Stimulated activated memory B cell treated with anti-CD40 and anti-IgM and Interleukin-4, amounts not matched to agents 10 μg/mL and 1 μg/mL and 100 μg/mL, for 72 hours (primary cell): ENCODE measurements around the gene IL25.
"Not testable (repeated sequence)": the region's sequence is repeated elsewhere in the genome, so short reads cannot be mapped to it uniquely, and the experiment has no call there.

ENCODE experiments used
- ATAC-seq: fragments of 150-1000 bp; cut with Tn5 transposase; 2 replicates; pipeline ENCODE4 v1.10.0; 2021
- H3K27ac Mint-ChIP-seq: one replicate; pipeline ENCODE4 v1.8.0; 2022; ENCODE audit warnings: mild to moderate bottlenecking, mixed read lengths
- H3K27me3 Mint-ChIP-seq: one replicate; pipeline ENCODE4 v1.8.0; 2022; ENCODE audit warnings: mixed read lengths
- H3K36me3 Mint-ChIP-seq: one replicate; pipeline ENCODE4 v1.8.0; 2022; ENCODE audit warnings: mixed read lengths
- H3K4me1 Mint-ChIP-seq: one replicate; pipeline ENCODE4 v1.8.0; 2022; ENCODE audit warnings: mixed read lengths
- H3K4me3 Mint-ChIP-seq: one replicate; pipeline ENCODE4 v1.8.0; 2022; ENCODE audit warnings: mild to moderate bottlenecking, moderate library complexity, mixed read lengths
- H3K9me3 Mint-ChIP-seq: one replicate; pipeline ENCODE4 v1.8.0; 2022; ENCODE audit warnings: mixed read lengths

IL25 gene

DNA sequence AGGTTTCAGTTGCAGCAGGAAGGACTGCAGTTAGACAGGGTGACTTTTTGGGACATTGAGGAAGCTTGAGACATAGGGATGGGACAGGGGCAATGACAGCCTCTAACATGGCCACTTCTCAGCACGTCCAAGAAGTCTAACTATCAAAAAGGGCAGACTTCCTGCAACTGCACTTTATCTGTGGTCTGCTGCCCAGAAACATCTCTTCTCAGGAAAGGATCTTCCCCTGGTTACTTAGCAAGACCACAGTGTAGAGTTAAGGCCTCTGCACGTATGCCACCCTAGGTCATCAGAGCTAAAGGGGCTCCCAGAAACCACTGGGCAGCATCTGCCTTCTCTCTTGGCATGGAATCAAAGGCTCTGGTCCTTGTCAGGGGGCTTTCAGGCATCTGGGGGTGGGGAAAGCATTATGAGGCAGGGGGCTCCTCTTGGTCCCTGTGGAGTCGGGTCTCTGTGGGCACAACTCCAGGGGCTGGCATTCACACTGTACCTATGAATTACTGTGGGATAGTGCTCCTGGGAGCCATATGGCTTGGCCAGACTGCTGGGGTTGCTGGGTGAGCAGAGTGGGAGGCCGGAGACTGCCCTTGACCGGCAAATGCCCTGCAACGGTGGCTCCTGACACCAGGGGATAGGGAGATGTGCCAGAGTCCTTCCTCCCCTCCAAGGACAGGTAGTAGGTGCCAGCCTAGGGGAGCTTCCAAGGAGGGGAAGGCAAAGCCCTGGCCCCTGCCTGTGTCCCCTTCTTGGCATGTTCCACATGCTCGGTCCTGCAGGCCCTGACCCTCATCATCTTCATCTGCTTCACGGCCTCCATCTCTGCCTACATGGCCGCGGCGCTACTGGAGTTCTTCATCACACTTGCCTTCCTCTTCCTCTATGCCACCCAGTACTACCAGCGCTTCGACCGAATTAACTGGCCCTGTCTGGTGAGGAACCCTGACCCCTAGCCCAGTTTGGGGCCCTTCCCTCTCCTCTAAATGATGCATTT, 5.3 kb downstream of the IL25 start:
- no peak overlapping the region for H3K4me3 Mint-ChIP-seq
- no peaks in the 10 kb centered on the region for H3K9me3 Mint-ChIP-seq
- H3K27ac Mint-ChIP-seq, result no peak overlapping the region
- no peaks in the 10 kb centered on the region for H3K36me3 Mint-ChIP-seq
- ATAC-seq, result no peak
- no peaks in the 10 kb centered on the region for H3K4me1 Mint-ChIP-seq
- H3K27me3 Mint-ChIP-seq, result peaks cover 57% of the 10 kb centered on the region

DNA sequence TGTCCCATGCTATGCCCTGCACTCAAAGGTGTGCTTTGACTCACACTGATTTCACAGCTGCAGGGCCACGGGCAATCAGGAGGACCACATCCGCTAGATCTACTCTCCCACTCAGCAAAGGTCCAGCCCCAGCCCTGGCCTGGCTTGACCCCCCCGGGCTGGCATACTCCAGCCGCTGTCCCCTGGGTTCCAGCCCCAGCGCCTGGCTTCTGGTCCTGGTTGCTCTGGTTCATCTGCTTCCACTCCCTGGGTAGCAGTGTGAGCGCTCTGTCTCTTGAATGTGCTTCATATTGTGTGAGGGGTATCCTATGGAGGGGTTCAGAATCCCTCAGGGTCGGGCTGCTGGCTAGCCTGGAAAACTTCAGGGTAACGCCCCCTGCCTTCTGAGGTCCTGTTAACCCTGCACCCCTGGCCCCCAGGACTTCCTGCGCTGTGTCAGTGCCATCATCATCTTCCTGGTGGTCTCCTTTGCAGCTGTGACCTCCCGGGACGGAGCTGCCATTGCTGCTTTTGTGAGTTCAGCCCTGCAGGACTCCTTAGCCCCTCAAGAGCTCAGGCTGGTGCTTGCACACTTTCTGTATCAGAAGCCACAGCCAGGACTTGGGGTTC, 6.1 kb downstream of the IL25 start:
- Mint-ChIP-seq H3K27ac (no peak overlapping the region), H3K4me1 (no peaks in the 10 kb centered on the region), H3K4me3 (no peak overlapping the region)

GRCh38 chr14:23379366-23380196, 7.0 kb downstream of the IL25 start:
- Mint-ChIP-seq H3K27me3 (peaks cover 64% of the 10 kb centered on the region), H3K36me3 (no peaks in the 10 kb centered on the region), H3K27ac (no peak overlapping the region), H3K4me3 (no peak overlapping the region), H3K9me3 (no peaks in the 10 kb centered on the region), H3K4me1 (no peaks in the 10 kb centered on the region)
- ATAC-seq, result peak; percentile 66

More for the DNA sequence above, 6.1 kb downstream of the IL25 start:
- no peaks in the 10 kb centered on the region for H3K9me3 Mint-ChIP-seq
- ATAC-seq, result no peak
- peaks cover 57% of the 10 kb centered on the region for H3K27me3 Mint-ChIP-seq
- H3K36me3 Mint-ChIP-seq, result no peaks in the 10 kb centered on the region

DNA sequence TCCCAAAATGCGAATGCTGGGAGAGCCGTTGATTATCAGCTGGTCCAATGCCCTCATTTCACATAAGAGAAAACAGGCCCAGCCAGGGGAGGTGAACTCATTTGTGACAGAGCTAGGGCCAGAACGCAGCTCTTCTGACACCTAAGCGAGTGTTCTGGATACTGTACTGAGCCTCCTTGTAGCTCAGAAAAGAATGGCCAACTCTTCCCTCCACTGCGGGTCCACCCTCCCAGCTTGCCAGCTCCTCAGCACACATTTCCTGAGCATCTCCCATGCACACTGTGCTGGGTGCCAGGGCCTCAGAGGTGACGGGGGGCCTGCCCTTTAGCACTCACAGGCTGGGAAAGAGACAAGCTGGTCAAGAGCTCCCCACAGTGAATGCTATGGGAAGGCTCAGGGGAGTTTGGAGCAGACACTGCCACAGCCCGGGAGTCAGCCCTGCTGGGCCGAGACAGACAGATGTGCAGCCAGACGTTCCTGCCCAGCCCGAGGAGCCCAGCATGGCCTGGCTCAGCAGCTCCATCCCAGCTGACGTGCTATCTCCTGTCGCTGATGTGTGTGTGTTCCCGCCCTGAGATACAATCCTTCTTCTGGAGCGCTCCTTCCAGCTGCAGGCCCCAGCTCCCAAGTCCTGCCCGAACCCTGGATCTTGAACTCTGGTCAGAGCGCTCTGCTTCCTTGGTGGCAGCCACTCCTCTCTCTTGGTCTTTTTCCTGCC, 7.7 kb downstream of the IL25 start:
- Mint-ChIP-seq H3K27me3 (peaks cover 68% of the 10 kb centered on the region), H3K9me3 (no peaks in the 10 kb centered on the region), H3K4me1 (no peaks in the 10 kb centered on the region), H3K36me3 (no peaks in the 10 kb centered on the region), H3K4me3 (no peak overlapping the region), H3K27ac (no peak overlapping the region)
- no peak for ATAC-seq

GRCh38 chr14:23380976-23381375, 8.4 kb downstream of the IL25 start:
- H3K27ac Mint-ChIP-seq, result no peak overlapping the region
- no peaks in the 10 kb centered on the region for H3K4me1 Mint-ChIP-seq
- no peak overlapping the region for H3K4me3 Mint-ChIP-seq
- peaks cover 68% of the 10 kb centered on the region for H3K27me3 Mint-ChIP-seq
- no peaks in the 10 kb centered on the region for H3K36me3 Mint-ChIP-seq
- no peak for ATAC-seq
- no peaks in the 10 kb centered on the region for H3K9me3 Mint-ChIP-seq

DNA sequence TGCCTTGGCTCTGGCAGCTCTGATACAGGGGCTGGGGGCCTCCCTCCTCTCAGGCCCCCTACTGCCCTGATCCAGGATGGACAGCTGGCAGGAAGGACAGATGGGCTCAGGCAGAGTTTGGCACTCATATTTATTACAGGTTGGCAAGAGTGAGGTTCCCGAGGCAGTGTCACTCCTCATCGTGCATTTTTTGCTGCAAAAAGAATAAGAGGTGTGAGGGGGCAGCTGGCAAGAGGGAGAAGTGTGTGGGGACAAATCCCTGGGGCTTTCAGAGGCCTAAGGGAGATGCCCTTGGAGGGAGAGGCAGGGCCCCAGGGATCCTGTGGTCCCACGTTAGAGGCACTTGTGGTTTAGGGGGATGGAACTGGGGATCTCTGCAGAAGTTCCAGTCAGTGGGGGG, 9.3 kb downstream of the IL25 start:
- no peak for ATAC-seq
- H3K4me3 Mint-ChIP-seq, result no peak overlapping the region
- H3K4me1 Mint-ChIP-seq, result no peaks in the 10 kb centered on the region
- H3K27ac Mint-ChIP-seq, result no peak overlapping the region
- H3K9me3 Mint-ChIP-seq, result no peaks in the 10 kb centered on the region
- peaks cover 62% of the 10 kb centered on the region for H3K27me3 Mint-ChIP-seq
- H3K36me3 Mint-ChIP-seq, result no peaks in the 10 kb centered on the region

- no peaks in the 10 kb centered on the region for H3K4me1 Mint-ChIP-seq
- peaks cover 58% of the 10 kb centered on the region for H3K27me3 Mint-ChIP-seq
- H3K36me3 Mint-ChIP-seq, result no peaks in the 10 kb centered on the region
- H3K4me3 Mint-ChIP-seq, result no peak overlapping the region
- ATAC-seq, result no peak
- H3K9me3 Mint-ChIP-seq, result no peaks in the 10 kb centered on the region
- H3K27ac Mint-ChIP-seq, result no peak overlapping the region
These were observed 9.7 kb downstream of the IL25 start for GRCh38 chr14:23382276-23382675.

- Mint-ChIP-seq H3K4me3 (no peak overlapping the region), H3K9me3 (no peaks in the 10 kb centered on the region), H3K36me3 (no peaks in the 10 kb centered on the region), H3K27ac (no peak overlapping the region), H3K4me1 (no peaks in the 10 kb centered on the region), H3K27me3 (peaks cover 56% of the 10 kb centered on the region)
- ATAC-seq, result no peak
These were observed 10.3 kb downstream of the IL25 start for GRCh38 chr14:23382731-23383440.

GRCh38 chr14:23384364-23385080, 11.9 kb downstream of the IL25 start:
- Mint-ChIP-seq H3K4me3 (no peak overlapping the region), H3K4me1 (no peaks in the 10 kb centered on the region), H3K9me3 (no peaks in the 10 kb centered on the region), H3K27ac (no peak overlapping the region), H3K36me3 (no peaks in the 10 kb centered on the region), H3K27me3 (peaks cover 57% of the 10 kb centered on the region)
- ATAC-seq, result no peak

DNA sequence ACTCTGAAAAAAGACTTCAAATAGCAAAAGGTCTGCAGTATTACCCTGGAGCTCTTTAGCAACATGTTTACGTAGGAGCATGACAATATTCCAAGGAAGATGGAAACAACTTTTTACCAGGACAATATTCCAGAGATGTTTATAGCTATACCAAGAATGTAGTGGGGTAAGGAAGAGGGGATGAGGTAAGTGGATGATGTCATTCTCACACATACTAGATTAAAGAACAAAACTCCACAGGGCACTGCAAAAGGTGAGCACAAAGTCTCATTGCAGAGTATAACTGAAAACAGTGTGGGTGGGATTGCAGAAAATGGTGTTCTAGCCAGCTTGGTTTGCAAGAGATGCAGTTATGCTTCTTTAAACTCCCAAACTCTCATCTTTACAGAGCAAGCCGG, 12.6 kb downstream of the IL25 start:
- Mint-ChIP-seq H3K4me3 (no peak overlapping the region), H3K4me1 (no peaks in the 10 kb centered on the region), H3K9me3 (no peaks in the 10 kb centered on the region), H3K27me3 (peaks cover 64% of the 10 kb centered on the region), H3K36me3 (no peaks in the 10 kb centered on the region), H3K27ac (no peak overlapping the region)
- ATAC-seq, result no peak

- no peak for ATAC-seq
- Mint-ChIP-seq H3K4me3 (no peak overlapping the region), H3K36me3 (no peaks in the 10 kb centered on the region), H3K9me3 (no peaks in the 10 kb centered on the region), H3K27me3 (peaks cover 63% of the 10 kb centered on the region), H3K4me1 (no peaks in the 10 kb centered on the region), H3K27ac (no peak overlapping the region)
These were observed 13.1 kb downstream of the IL25 start for GRCh38 chr14:23385642-23386265.

DNA sequence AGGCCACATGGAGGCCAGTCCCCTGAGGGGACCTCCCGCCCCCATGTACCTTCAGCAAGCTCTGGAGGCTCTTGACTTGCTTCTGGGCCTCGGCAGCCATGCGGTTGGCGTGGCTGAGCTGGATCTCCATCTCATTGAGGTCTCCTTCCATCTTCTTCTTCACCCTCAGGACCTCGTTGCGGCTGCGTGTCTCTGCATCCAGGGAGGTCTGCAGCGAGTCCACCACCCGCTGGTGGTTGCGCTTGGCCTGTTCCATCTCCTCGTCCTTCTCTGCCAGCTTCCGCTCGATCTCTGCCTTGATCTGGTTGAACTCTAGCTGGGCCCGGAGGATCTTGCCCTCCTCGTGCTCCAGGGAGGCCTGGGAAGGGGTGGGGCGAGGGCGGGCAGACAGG, 13.7 kb downstream of the IL25 start:
- H3K27ac Mint-ChIP-seq, H3K4me1 Mint-ChIP-seq, H3K9me3 Mint-ChIP-seq, ATAC-seq, H3K4me3 Mint-ChIP-seq, H3K36me3 Mint-ChIP-seq: not testable (repeated sequence)
- H3K27me3 Mint-ChIP-seq, result peaks cover 58% of the 10 kb centered on the region

- Mint-ChIP-seq H3K27ac (no peak overlapping the region), H3K36me3 (no peaks in the 10 kb centered on the region), H3K4me3 (no peak overlapping the region), H3K9me3 (no peaks in the 10 kb centered on the region), H3K27me3 (peaks cover 51% of the 10 kb centered on the region), H3K4me1 (no peaks in the 10 kb centered on the region)
- no peak for ATAC-seq
These were observed 14.4 kb downstream of the IL25 start for GRCh38 chr14:23386999-23387398.
